ENCODE measurements around the gene ZMYND10. TPM values are rescaled to one million over a fixed set of nuclear protein-coding genes. Genes with fewer than 3 reads are reported as not detected.

The ZMYND10 gene
- total and polyA plus RNA-seq, 9 of the 15 experiments (the other 6 are each of a cell fraction or from before 2014, with no cell fraction given), result 0.20 to 2.8 (median 0.70) TPM

GRCh38 chr3:50303013-50303815 is 42.3 kb downstream of the ZMYND10 start, which contains the start of gene HYAL1 (continued):
- TF ChIP-seq, protein P1, sequence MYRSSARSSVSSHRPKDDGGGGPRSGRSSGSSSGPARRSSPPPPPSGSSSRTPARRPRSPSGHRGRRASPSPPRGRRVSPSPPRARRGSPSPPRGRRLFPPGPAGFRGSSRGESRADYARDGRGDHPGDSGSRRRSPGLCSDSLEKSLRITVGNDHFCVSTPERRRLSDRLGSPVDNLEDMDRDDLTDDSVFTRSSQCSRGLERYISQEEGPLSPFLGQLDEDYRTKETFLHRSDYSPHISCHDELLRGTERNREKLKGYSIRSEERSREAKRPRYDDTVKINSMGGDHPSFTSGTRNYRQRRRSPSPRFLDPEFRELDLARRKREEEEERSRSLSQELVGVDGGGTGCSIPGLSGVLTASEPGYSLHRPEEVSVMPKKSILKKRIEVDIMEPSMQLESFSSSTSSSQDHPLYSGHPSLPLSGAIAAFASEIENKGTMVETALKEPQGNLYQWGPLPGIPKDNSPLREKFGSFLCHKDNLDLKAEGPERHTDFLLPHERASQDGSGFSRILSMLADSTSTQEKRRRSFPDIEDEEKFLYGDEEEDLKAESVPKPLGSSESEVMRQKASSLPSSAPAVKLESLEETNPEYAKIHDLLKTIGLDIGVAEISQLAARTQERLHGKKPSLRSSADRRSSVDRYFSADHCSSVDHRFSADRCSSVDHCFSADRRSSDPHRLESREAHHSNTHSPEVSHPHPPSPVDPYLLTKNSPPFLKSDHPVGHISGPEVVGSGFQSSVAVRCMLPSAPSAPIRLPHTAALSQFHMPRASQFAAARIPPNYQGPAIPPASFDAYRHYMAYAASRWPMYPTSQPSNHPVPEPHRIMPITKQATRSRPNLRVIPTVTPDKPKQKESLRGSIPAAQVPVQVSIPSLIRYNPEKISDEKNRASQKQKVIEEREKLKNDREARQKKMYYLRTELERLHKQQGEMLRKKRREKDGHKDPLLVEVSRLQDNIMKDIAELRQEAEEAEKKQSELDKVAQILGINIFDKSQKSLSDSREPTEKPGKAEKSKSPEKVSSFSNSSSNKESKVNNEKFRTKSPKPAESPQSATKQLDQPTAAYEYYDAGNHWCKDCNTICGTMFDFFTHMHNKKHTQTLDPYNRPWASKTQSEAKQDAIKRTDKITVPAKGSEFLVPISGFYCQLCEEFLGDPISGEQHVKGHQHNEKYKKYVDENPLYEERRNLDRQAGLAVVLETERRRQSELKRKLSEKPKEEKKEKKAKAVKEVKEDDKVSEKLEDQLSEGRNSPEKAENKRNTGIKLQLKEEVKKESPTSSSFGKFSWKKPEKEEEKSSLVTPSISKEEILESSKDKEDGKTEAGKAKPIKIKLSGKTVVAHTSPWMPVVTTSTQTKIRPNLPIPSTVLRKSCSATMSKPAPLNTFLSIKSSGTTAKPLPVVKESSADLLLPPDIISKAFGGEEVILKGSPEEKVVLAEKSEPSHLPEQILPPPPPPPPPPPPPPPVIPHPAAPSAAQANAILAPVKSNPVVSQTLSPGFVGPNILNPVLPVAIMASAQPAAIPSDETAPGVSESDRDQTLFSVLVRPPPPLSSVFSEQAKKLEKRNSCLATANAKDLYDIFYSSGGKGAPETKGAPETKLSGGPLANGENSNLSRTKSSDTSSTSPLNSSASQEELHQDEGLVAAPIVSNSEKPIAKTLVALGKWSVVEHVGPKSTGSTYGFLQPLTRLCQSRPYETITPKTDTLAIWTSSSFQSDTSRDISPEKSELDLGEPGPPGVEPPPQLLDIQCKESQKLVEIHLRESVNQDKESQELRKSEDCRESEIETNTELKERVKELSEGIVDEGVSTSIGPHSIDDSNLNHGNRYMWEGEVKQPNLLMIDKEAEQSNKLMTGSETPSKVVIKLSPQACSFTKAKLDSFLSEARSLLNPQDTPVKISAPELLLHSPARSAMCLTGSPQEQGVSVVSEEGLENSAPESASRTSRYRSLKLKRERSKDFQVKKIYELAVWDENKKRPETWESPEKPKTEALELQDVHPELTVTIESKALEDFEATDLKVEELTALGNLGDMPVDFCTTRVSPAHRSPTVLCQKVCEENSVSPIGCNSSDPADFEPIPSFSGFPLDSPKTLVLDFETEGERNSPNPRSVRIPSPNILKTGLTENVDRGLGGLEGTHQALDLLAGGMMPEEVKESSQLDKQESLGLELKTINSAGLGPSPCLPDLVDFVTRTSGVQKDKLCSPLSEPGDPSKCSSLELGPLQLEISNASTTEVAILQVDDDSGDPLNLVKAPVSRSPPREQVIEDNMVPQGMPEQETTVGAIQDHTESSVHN (IDR thresholded peaks at IDR 0.05; ENCODE audit: borderline replicate concordance in 1 of 2, low read depth in 1 of 2), result no peak
- TF ChIP-seq MTA3 (IDR thresholded peaks at IDR 0.05; ENCODE audit: borderline replicate concordance), result peak; percentile 30; the same call in 1 of the 2 replicates
- peak; percentile 32; the same call in 1 of the 2 replicates for TF ChIP-seq JUND (IDR thresholded peaks at IDR 0.05; ENCODE audit: borderline replicate concordance, low read depth, low read length)
- no peak for TF ChIP-seq JUND (tag; IDR thresholded peaks at IDR 0.05; ENCODE audit: borderline replicate concordance, low read depth, low read length)
- no peak for TF ChIP-seq SMAD1 (IDR thresholded peaks at IDR 0.05; ENCODE audit: low read depth, low read length, partially characterized antibody)
- no peak for TF ChIP-seq KLF13 (tag; IDR thresholded peaks at IDR 0.05; ENCODE audit: borderline replicate concordance, low read depth)
- no peak for TF ChIP-seq ESRRB (CRISPR knock-in tag; IDR thresholded peaks at IDR 0.05; ENCODE audit: borderline replicate concordance)
- TF ChIP-seq MCM2 (IDR thresholded peaks at IDR 0.05; ENCODE audit: low read depth), result no peak
- no peak for TF ChIP-seq TCF7 (IDR thresholded peaks at IDR 0.05; ENCODE audit: borderline replicate concordance)

Data from K562 (cell line).